HG02973 (cell line): ENCODE measurements around the gene PRELID1.

Experiments used
- ATAC-seq: cut with Tn5 transposase; IDR thresholded peaks from one replicate; pipeline ENCODE4 v1.9.1; 2021; ENCODE audit warnings: moderate library complexity; ENCODE audit not compliant: unreplicated experiment

The PRELID1 gene

GRCh38 chr5:177355868-177356168 lies 52.2 kb downstream of the PRELID1 start:
- no peak for ATAC-seq
